Measurements from ENCODE around the gene ERFL. TPM values are rescaled to one million over a fixed set of nuclear protein-coding genes. Genes with fewer than 3 reads are reported as not detected.

The ERFL gene
- total and polyA plus RNA-seq, 5 experiments from 2014 or later: 7.5 to 8.1 TPM; not detected in 3

DNA sequence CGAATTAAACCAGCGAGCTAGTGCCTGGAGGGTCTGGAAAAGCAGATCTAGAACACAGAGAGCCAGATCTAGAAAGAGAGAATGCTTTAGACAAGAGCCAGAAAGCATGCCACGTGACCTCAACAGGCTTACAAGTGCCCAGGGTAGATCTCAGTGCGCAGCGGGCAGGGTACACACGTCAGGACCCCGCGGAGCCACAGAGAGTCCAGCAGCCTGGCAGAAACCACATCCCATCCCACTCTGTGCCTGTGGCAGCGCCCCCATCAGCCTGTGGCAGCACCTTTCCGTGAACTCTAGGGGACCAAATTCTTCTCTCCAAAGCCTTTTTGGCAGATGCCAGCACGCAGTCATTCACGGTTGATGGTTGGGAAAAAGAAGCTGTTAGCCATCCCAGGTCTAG, 39.3 kb downstream of the ERFL start:
- H3K4me3 Mint-ChIP-seq: peak overlapping the region; percentile 94 to 99 (median 97)
- peak overlapping the region; percentile 94 to 100 (median 99) for H3K27ac Mint-ChIP-seq

DNA sequence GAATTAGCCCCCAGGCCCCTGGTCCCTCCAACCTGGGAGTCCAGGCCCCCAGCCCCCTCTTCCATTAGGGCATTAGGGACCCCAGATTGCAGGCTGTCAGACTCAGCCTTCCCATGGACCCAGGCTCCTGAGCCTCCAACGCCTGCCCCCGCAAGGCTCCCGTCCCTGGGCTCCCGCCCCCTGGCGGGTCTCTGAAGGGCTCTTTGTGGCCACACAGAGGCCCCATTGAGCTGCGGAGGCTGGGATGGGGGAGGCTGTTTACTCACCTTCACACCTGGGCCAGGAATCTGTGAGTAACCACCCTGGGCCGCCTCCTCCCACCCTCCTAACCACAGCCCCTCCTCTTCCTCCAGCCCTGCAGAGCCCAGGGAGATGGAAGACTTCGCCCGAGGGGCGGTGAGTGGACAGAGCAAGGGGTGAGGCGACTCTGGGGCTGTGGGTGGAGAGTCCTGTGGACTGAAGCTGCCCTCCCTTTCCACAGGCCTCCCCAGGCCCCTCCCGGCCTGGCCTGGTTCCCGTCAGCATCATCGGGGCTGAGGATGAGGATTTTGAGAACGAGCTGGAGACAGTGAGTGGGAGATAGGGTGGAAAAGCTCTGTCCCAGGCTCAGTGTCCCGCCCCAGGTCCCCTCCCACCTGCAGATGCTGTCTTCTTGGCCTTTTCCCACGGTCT, 40.4 kb downstream of the ERFL start:
- H3K36me3 Mint-ChIP-seq: peaks cover 9 to 53% (median 35%) of the 10 kb centered on the region in 3 donors
- peak; percentile 65 to 94 (median 84) for DNase-seq
- peaks cover 29 to 74% (median 49%) of the 10 kb centered on the region in 4 donors for H3K4me1 Mint-ChIP-seq
- peaks cover 0 to 1% (median 0%) of the 10 kb centered on the region in 5 donors for H3K27me3 Mint-ChIP-seq
- peak; percentile 56 to 58 for ATAC-seq
- peak overlapping the region; percentile 94 to 99 (median 97) for H3K4me3 Mint-ChIP-seq
- H3K9me3 Mint-ChIP-seq: no peaks in the 10 kb centered on the region
- POLR2A ChIA-PET: interaction anchor here (0.6 to 13.9 kb wide), 15 partner anchors 9 to 345 kb away, joined by 3 to 819 read pairs (median 7); partner anchors contain the start of genes CD79A, ERFL, RABAC1 and RPS19
- H3K27ac Mint-ChIP-seq: peak overlapping the region; percentile 94 to 100 (median 99)

More for the DNA sequence above, 39.3 kb downstream of the ERFL start:
- H3K4me1 Mint-ChIP-seq: peaks cover 32 to 77% (median 56%) of the 10 kb centered on the region in 4 donors
- no peaks in the 10 kb centered on the region for H3K9me3 Mint-ChIP-seq
- DNase-seq (peak in 8 of 10 donors; percentile 43 to 78 (median 74)), ATAC-seq (peak; percentile 5 to 42)
- H3K27me3 Mint-ChIP-seq: peaks cover 0 to 1% (median 0%) of the 10 kb centered on the region in 5 donors
- H3K36me3 Mint-ChIP-seq: peaks cover 9 to 57% (median 33%) of the 10 kb centered on the region in 3 donors
- POLR2A ChIA-PET: interaction anchor here (1.3 to 13.9 kb wide), 12 partner anchors 17 to 187 kb away, joined by 3 to 819 read pairs (median 10); partner anchors contain the start of genes CD79A, ERFL, RABAC1 and RPS19

DNA sequence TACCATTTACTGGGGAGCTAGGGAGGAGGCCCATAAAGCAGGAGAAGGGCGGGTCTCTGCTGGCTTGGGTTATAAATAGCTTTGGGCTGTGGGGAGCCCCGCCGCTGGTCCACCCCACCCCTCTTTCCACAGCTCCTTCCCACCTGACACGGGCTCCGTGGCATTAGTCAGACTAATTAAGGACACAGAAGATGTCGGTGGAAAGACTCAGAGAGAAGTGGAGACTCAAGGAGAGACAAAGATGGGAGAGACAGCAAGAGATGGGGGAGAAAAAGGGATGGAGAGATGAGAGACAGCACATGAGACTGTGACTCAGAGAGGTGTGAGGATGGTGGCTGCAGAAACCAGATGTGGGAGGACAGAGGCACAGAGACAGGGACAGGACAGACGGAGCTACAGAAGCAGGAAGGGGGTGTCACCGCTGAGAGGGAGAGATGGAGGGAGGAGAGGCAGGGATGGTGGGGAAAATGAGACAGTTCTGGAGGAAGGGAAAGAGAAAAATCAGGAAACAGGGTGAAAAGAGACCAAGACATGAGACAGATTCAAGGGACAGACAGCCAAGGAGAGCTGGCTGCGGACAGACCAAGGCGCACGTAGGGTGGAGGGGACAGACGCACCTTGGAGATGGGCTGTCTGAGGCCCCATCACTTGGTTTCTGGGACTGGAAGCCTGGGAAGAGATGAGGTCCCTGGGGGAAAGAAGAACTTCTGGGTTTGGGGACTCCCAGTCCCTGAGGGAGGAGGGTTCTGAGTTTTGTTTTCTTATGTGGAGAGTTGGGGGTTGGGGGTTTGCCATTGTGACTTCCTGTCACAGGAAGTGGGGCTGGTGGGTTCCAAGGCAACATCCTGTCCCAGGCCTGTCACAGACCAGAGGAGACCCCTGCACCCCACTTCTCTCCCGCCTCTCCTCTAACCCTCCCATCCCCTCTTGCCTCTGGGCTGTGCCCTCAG, 41.2 kb downstream of the ERFL start:
- Mint-ChIP-seq H3K4me1 (peaks cover 34 to 76% (median 49%) of the 10 kb centered on the region in 4 donors), H3K27ac (peak overlapping the region; percentile 94 to 100 (median 99)), H3K36me3 (peaks cover 15 to 55% (median 35%) of the 10 kb centered on the region in 3 donors), H3K9me3 (no peaks in the 10 kb centered on the region), H3K4me3 (peak overlapping the region; percentile 94 to 99 (median 97)), H3K27me3 (peaks cover 0 to 1% (median 0%) of the 10 kb centered on the region in 5 donors)
- POLR2A ChIA-PET: interaction anchor here (0.6 to 13.9 kb wide), 19 partner anchors 9 to 335 kb away, joined by 3 to 819 read pairs (median 6); partner anchors contain the start of genes CD79A, ERFL, RABAC1 and RPS19
- DNase-seq: peak in 9 of 10 donors; percentile 52 to 94 (median 83)
- peak; percentile 48 to 69 for ATAC-seq

DNA sequence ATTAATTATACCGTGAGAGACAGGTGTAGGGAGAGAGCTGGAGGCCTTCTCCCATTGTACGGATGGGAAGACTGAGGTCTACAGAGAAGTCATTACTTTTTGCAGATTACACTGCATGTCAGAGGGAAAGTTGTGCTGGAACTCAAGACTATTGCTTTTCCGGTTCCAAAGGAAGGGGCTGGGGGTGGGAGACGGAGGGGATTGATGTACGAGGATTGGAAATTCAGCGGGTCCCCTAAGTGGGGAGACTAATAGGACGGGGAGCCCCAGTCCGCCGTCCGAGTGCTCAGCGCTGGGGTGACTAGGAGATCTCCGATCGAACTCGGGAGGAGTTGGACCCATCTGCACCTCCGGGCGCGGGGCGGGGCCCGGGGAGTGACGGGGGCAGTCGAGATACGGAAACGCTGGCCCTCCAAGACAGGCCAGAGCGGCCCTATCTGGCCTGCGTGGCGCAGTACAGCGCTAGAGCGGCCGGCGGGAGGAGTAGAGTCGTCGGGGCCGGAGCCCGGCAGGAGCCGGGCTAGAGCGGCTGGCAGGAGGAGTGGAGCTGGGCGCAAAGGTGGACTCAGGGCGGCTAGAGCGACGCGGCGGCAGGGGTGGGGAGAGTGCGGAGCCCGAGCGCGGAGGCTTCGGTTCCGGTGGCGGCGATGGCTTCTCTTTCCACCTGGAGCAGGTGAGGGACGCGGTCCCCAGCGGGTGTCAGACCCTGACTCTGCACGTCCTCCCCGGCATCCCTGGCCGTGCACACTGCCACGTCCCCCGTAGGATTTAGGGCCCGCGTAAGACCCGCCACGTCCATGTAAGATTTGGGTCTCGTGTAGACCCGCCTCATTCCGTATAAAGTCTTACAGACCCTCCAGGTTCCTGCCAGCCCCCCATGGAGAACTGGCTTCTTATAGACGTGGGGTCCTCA, 44.2 kb downstream of the ERFL start:
- POLR2A ChIA-PET: interaction anchor here (0.5 to 13.9 kb wide), 13 partner anchors 8 to 620 kb away, joined by 3 to 819 read pairs (median 8); partner anchors contain the start of genes CD79A, ERFL, HNRNPUL1 and RABAC1
- peaks cover 35 to 72% (median 49%) of the 10 kb centered on the region in 4 donors for H3K4me1 Mint-ChIP-seq

DNA sequence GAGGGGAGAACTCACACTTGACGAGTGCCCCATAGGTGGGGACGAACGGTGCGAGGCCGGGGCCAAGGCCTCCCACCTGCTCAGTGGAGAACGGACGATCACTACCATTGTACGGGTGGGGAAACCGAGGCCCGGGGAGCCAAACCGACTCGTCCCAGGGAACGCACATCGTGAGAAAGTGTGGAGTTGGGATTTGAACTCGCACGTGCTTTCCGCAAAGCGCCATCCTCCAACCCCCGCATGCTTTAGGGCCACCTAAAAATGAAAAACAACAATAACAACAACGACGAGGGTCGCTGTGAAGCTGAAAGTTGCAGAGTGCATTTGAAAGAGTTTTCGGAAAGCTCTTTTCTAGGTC, 44.8 kb downstream of the ERFL start:
- H3K27ac Mint-ChIP-seq: peak overlapping the region; percentile 94 to 100 (median 99)
- ATAC-seq (no peak), DNase-seq (no peak)
- H3K9me3 Mint-ChIP-seq: no peaks in the 10 kb centered on the region
- peaks cover 10 to 32% (median 21%) of the 10 kb centered on the region in 3 donors for H3K36me3 Mint-ChIP-seq
- POLR2A ChIA-PET: interaction anchor here (1.3 to 13.9 kb wide), 12 partner anchors 9 to 619 kb away, joined by 3 to 819 read pairs (median 10); partner anchors contain the start of genes CD79A, ERFL, HNRNPUL1 and RABAC1
- H3K4me3 Mint-ChIP-seq: peak overlapping the region; percentile 94 to 99 (median 97)
- peaks cover 0 to 1% (median 0%) of the 10 kb centered on the region in 5 donors for H3K27me3 Mint-ChIP-seq
- peaks cover 32 to 74% (median 50%) of the 10 kb centered on the region in 4 donors for H3K4me1 Mint-ChIP-seq

More for the DNA sequence above, 44.2 kb downstream of the ERFL start:
- Mint-ChIP-seq H3K4me3 (peak overlapping the region; percentile 94 to 99 (median 97)), H3K9me3 (no peaks in the 10 kb centered on the region), H3K27me3 (peaks cover 0 to 1% (median 0%) of the 10 kb centered on the region in 5 donors), H3K27ac (peak overlapping the region; percentile 94 to 100 (median 99)), H3K36me3 (peaks cover 10 to 35% (median 23%) of the 10 kb centered on the region in 3 donors)
- DNase-seq (peak; percentile 72 to 94 (median 84)), ATAC-seq (peak; percentile 46 to 51)

DNA sequence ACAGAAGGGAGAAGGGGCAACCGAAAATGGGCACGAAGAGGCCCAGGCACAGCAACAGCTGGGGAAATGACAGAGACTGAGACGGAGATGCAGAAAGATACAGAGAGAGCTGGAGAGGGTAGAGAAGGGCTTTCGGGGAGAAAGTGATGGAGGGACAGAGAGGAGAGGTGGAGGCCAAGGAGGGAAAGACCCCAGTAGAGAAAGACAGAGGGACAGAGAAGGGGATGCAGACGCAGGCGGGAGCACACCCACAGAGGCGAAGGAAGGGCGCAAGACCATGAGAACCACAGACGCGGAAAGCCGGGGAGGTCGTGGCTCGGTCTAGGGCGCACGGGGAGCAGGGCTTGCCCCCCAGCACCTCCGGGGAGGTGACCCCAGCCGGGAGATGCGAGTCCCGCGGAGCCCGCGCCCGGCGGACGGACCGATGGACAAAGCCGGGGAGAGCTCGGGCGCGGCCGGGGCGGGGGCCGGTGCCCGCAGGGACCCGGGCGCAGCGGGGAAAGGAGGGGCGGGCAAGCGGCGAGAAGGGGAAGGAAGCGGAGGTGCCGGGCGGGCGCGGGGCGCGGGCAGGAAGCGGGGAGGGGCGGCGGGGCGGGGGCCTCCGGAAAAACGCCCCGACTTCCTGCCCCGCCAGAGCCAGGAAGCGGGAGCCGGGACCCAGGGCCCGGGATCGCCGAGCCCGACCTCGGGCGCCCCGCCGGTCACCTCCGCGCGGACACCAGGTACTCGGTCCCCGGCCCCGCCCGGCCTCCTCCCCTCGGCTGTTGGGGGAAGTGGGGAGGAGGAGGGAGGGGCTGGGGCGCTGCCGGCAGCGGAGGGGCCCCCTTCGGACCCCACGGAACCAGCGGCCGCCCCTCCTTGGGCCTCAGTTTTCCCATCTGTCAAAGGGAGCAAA, 45.4 kb downstream of the ERFL start, which contains the start of gene ARHGEF1:
TSS of gene ARHGEF1 (plus strand) at position 617 of the 895 bp plus-strand sequence. CDS start 4,899 bp downstream, outside the sequence.
- peak in 1 of 2 donors; percentile 6 for ATAC-seq

DNA sequence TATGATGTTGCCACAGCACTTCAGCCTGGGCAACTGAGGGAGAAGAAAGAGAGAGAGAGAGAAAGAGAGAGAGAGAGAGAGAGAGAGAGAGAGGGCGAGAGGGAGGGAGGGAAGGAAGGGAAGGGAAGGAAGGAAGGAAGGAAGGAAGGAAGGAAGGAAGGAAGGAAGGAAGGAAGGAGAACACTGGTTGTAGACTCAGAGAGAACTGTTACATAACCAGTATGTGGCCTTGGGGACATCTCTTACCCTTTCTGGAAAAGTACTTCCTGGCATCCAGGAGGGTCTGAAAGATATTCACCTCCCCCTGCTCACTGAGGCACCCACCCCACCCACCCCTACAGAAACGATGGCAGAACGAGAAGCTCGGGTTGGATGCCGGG, 47.9 kb downstream of the ERFL start:
- peaks cover 2 to 8% (median 6%) of the 10 kb centered on the region in 3 donors for H3K36me3 Mint-ChIP-seq
- ATAC-seq: no peak
- H3K27me3 Mint-ChIP-seq: no peaks in the 10 kb centered on the region
- no peaks in the 10 kb centered on the region for H3K9me3 Mint-ChIP-seq
- DNase-seq: no peak
- peaks cover 28 to 79% (median 72%) of the 10 kb centered on the region in 4 donors for H3K4me1 Mint-ChIP-seq
- peak overlapping the region; percentile 92 to 100 (median 99) for H3K27ac Mint-ChIP-seq
- peak overlapping the region in 7 of 10 donors; percentile 39 to 83 (median 52) for H3K4me3 Mint-ChIP-seq
- POLR2A ChIA-PET: interaction anchor here (1.1 to 13.9 kb wide), 6 partner anchors 10 to 67 kb away, joined by 3 to 819 read pairs (median 225); partner anchors contain the start of genes CD79A and RPS19

More for the DNA sequence above, 45.4 kb downstream of the ERFL start, which contains the start of gene ARHGEF1:
- H3K27ac Mint-ChIP-seq: peak within 1 kb of the TSS; percentile 95 to 100 (median 99)
- peaks cover 28 to 74% (median 53%) of the 10 kb centered on the region in 4 donors for H3K4me1 Mint-ChIP-seq
- peaks cover 0 to 1% (median 0%) of the 10 kb centered on the region in 5 donors for H3K27me3 Mint-ChIP-seq
- peak within 1 kb of the TSS; percentile 94 to 100 (median 99) for H3K4me3 Mint-ChIP-seq
- POLR2A ChIA-PET: interaction anchor here (1.3 to 13.9 kb wide), 13 partner anchors 9 to 618 kb away, joined by 3 to 819 read pairs (median 11); partner anchors contain the start of genes CD79A, ERFL, HNRNPUL1 and RPS19
- H3K36me3 Mint-ChIP-seq: peaks cover 10 to 26% (median 21%) of the 10 kb centered on the region in 3 donors
- DNase-seq: peak in 9 of 10 donors; percentile 34 to 72 (median 56)
- no peaks in the 10 kb centered on the region for H3K9me3 Mint-ChIP-seq

DNA sequence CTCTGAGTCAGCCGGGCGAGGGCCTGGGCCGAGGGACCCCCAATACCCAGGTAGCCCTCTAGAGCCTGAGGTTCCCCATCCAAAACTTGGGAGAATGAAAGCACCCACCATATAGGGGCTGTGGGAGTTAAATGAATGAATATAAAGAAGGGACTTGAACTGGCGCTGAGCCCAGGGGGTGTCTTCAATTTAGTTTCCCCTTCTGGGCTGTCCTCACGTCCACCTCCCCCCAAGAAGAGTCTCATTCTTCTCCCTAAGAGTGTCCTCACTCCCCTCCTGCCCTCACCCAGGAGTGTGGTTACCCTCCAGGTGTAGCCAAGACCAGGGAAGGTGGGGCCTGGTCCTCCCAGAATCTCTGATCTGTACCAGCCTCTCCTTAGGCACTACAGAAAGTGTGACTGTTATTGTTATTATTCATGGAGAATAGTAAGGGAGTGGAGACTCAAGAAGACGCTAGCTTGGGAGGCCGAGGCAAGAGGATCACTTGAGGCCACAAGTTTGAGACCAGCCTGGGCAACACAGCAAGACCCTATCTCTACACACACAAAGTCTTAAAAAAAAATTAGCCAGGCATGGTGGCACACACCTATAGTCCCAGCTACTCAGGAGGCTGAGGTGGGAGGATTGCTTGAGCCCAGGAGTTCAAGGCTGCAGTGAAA, 48.5 kb downstream of the ERFL start:
- POLR2A ChIA-PET: interaction anchor here (3.5 to 13.9 kb wide), 5 partner anchors 9 to 68 kb away, joined by 21 to 819 read pairs (median 253); partner anchors contain the start of genes CD79A and RPS19
- Mint-ChIP-seq H3K36me3 (peaks cover 2 to 6% (median 4%) of the 10 kb centered on the region in 3 donors), H3K4me1 (peaks cover 26 to 80% (median 72%) of the 10 kb centered on the region in 4 donors), H3K27me3 (no peaks in the 10 kb centered on the region), H3K27ac (peak overlapping the region; percentile 92 to 100 (median 99)), H3K9me3 (no peaks in the 10 kb centered on the region), H3K4me3 (peak overlapping the region in 8 of 10 donors; percentile 39 to 83 (median 50))
- ATAC-seq (no peak), DNase-seq (no peak)

DNA sequence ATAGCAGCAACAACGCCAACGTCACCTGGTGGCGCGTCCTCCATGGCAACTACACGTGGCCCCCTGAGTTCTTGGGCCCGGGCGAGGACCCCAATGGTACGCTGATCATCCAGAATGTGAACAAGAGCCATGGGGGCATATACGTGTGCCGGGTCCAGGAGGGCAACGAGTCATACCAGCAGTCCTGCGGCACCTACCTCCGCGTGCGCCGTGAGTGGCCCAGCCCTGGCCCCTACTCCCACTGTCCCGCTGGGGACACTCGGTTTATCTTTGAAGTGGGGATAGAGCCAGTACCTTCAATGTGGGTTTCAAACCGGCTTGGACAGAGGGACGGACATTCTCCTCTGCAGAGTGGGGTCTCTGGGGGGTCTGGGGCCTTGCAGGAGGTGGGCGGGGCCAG, 49.2 kb downstream of the ERFL start:
- Mint-ChIP-seq H3K27ac (peak overlapping the region; percentile 93 to 100 (median 100)), H3K36me3 (peaks cover 2 to 6% (median 3%) of the 10 kb centered on the region in 3 donors), H3K9me3 (no peaks in the 10 kb centered on the region), H3K27me3 (no peaks in the 10 kb centered on the region), H3K4me3 (peak overlapping the region in 6 of 10 donors; percentile 15 to 90 (median 50)), H3K4me1 (peaks cover 26 to 85% (median 75%) of the 10 kb centered on the region in 4 donors)
- no peak for DNase-seq
- POLR2A ChIA-PET: interaction anchor here (17.2 kb wide), 1 partner anchor 8 kb away, joined by 819 read pairs; the partner anchor contains the start of gene ARHGEF1
- no peak for ATAC-seq
